ENCODE measurements around the gene PGBD2. TPM values are rescaled to one million over a fixed set of nuclear protein-coding genes. Genes with fewer than 3 reads are reported as not detected.
A peak's percentile ranks its signal among the peaks of the same experiment; 100 is the strongest.
"Not testable (repeated sequence)": the region's sequence is repeated elsewhere in the genome, so short reads cannot be mapped to it uniquely, and the experiment has no call there.

The PGBD2 gene
- total RNA-seq, 4 donors from 2014 or later = 0.22 to 2.8 (median 2.0) TPM

- no peaks in the 10 kb centered on the region for H3K4me1 ChIP-seq
- peak; percentile 38 to 71 for DNase-seq
- H3K27ac ChIP-seq = peak overlapping the region; percentile 90 to 98 (median 93)
- in situ Hi-C loops (cut with MboI; ENCODE audit: low sequenced_read_pairs in 4 of 4) = no loop called here
- H3K9me3 ChIP-seq = no peaks in the 10 kb centered on the region
- H3K36me3 ChIP-seq = no peaks in the 10 kb centered on the region
- peak; percentile 81 to 88 for ATAC-seq
- no peaks in the 10 kb centered on the region for H3K27me3 ChIP-seq
- intact Hi-C loops (cut with DNase I; ENCODE audit: low total_unique reads) = loop anchor here (1.0 kb wide), 4 partner anchors 15 to 48 kb away; partner anchors contain the start of genes PGBD2, ZNF672 and ZNF692
- H3K4me3 ChIP-seq = peak overlapping the region; percentile 72 to 83 (median 74)
- TF ChIP-seq CTCF (IDR thresholded peaks at IDR 0.05 in 4 of 5, conservative IDR thresholded peaks at IDR 0.05 in 1 of 5) = no peak
- no peak for TF ChIP-seq POLR2A (IDR thresholded peaks at IDR 0.05)
Measured at GRCh38 chr1:248873993-248874533, 32.0 kb upstream of the PGBD2 start.

- intact Hi-C loops (cut with DNase I; ENCODE audit: low total_unique reads) = no loop called here
- H3K36me3 ChIP-seq = no peaks in the 10 kb centered on the region
- TF ChIP-seq CTCF (IDR thresholded peaks at IDR 0.05 in 4 of 5, conservative IDR thresholded peaks at IDR 0.05 in 1 of 5) (no peak), POLR2A (IDR thresholded peaks at IDR 0.05) (no peak)
- no peaks in the 10 kb centered on the region for H3K27me3 ChIP-seq
- DNase-seq (no peak), ATAC-seq (no peak)
- no peak overlapping the region for H3K4me3 ChIP-seq
- no peaks in the 10 kb centered on the region for H3K9me3 ChIP-seq
- in situ Hi-C loops (cut with MboI; ENCODE audit: low sequenced_read_pairs in 4 of 4) = no loop called here
- no peak overlapping the region for H3K27ac ChIP-seq
- no peaks in the 10 kb centered on the region for H3K4me1 ChIP-seq
Measured at GRCh38 chr1:248881261-248881660, 24.8 kb upstream of the PGBD2 start.

GRCh38 chr1:248882427-248882826 is 23.6 kb upstream of the PGBD2 start:
- intact Hi-C loops (cut with DNase I; ENCODE audit: low total_unique reads); DNase-seq; H3K36me3 ChIP-seq; in situ Hi-C loops (cut with MboI; ENCODE audit: low sequenced_read_pairs in 4 of 4); H3K4me1 ChIP-seq; H3K27ac ChIP-seq; H3K27me3 ChIP-seq; ATAC-seq; H3K9me3 ChIP-seq; H3K4me3 ChIP-seq: not testable (repeated sequence)

- TF ChIP-seq CTCF (IDR thresholded peaks at IDR 0.05 in 4 of 5, conservative IDR thresholded peaks at IDR 0.05 in 1 of 5) (no peak), POLR2A (IDR thresholded peaks at IDR 0.05) (no peak)
- DNase-seq (no peak), ATAC-seq (no peak)
- Histone ChIP-seq H3K4me3 (no peak overlapping the region), H3K27ac (no peak overlapping the region), H3K9me3 (no peaks in the 10 kb centered on the region), H3K36me3 (no peaks in the 10 kb centered on the region), H3K4me1 (no peaks in the 10 kb centered on the region), H3K27me3 (no peaks in the 10 kb centered on the region)
- intact Hi-C loops (cut with DNase I; ENCODE audit: low total_unique reads) (no loop called here), in situ Hi-C loops (cut with MboI; ENCODE audit: low sequenced_read_pairs in 4 of 4) (no loop called here)
Measured at GRCh38 chr1:248884632-248885295, 21.3 kb upstream of the PGBD2 start.

- Histone ChIP-seq H3K4me3 (no peak overlapping the region), H3K9me3 (no peaks in the 10 kb centered on the region), H3K27me3 (no peaks in the 10 kb centered on the region), H3K4me1 (no peaks in the 10 kb centered on the region), H3K36me3 (no peaks in the 10 kb centered on the region), H3K27ac (no peak overlapping the region)
- DNase-seq = no peak
- TF ChIP-seq POLR2A (IDR thresholded peaks at IDR 0.05) = no peak
- ATAC-seq = no peak
- in situ Hi-C loops (cut with MboI; ENCODE audit: low sequenced_read_pairs in 4 of 4) (no loop called here), intact Hi-C loops (cut with DNase I; ENCODE audit: low total_unique reads) (no loop called here)
Measured at GRCh38 chr1:248885646-248886045, 20.4 kb upstream of the PGBD2 start.
